OCI-LY1 (cell line): Measurements from ENCODE around the gene SFMBT2.

Source experiments
- H2AFZ ChIP-seq: fragments of 200-600 bp; sonication (generic), shearing (Covaris generic); 2 replicates; pipeline ENCODE4 v1.6.0; 2014; ENCODE audit warnings: antibody characterized with exemption, mild to moderate bottlenecking, low read length
- H3F3A ChIP-seq: fragments of 200-600 bp; sonication (generic), shearing (Covaris generic); 2 replicates; pipeline ENCODE4 v1.6.0; 2014; ENCODE audit warnings: mild to moderate bottlenecking, antibody characterized with exemption, low read length, moderate library complexity; ENCODE audit not compliant: insufficient read depth
- H3K27ac ChIP-seq: fragments of 200-600 bp; sonication (generic); 2 replicates; pipeline ENCODE4 v1.5.1; 2014; ENCODE audit warnings: low read length, mixed run types, mild to moderate bottlenecking, low read depth; ENCODE audit not compliant: poor library complexity, severe bottlenecking
- H3K27me3 ChIP-seq: fragments of 200-600 bp; sonication (generic); 2 replicates; pipeline ENCODE4 v1.6.0; 2014; ENCODE audit warnings: antibody characterized with exemption, mild to moderate bottlenecking, low read length, moderate library complexity; ENCODE audit not compliant: insufficient read depth
- H3K36me3 ChIP-seq: fragments of 200-600 bp; sonication (generic); 2 replicates; pipeline ENCODE4 v1.6.1; 2014; ENCODE audit warnings: mild to moderate bottlenecking, antibody characterized with exemption, low read length, moderate library complexity, mixed read lengths; ENCODE audit not compliant: insufficient read depth
- H3K4me1 ChIP-seq: fragments of 200-600 bp; sonication (generic); 2 replicates; pipeline ENCODE4 v1.5.1; 2014; ENCODE audit warnings: mild to moderate bottlenecking, low read length, moderate library complexity; ENCODE audit not compliant: insufficient read depth, severe bottlenecking
- H3K4me2 ChIP-seq: fragments of 200-600 bp; sonication (generic), shearing (Covaris generic); 2 replicates; pipeline ENCODE4 v1.6.1; 2014; ENCODE audit warnings: low read length
- H3K4me3 ChIP-seq: fragments of 200-600 bp; sonication (generic); 2 replicates; pipeline ENCODE4 v1.5.1; 2014; ENCODE audit warnings: low read length, low read depth, mild to moderate bottlenecking, mixed read lengths; ENCODE audit not compliant: poor library complexity, severe bottlenecking
- H3K79me2 ChIP-seq: fragments of 200-600 bp; shearing (Covaris generic); 2 replicates; pipeline ENCODE4 v1.6.1; 2016; ENCODE audit warnings: mixed run types, low read length, mixed read lengths; ENCODE audit not compliant: insufficient read depth
- H3K9ac ChIP-seq: fragments of 200-600 bp; sonication (generic), shearing (Covaris generic); 2 replicates; pipeline ENCODE4 v1.6.1; 2014; ENCODE audit warnings: mild to moderate bottlenecking, low read length, mixed read lengths
- H3K9me2 ChIP-seq: fragments of 200-600 bp; sonication (generic), shearing (Covaris generic); 2 replicates; pipeline ENCODE4 v1.6.1; 2014; ENCODE audit warnings: low read depth, mild to moderate bottlenecking, low read length, mixed read lengths
- H3K9me3 ChIP-seq: fragments of 200-600 bp; shearing (Covaris generic); 2 replicates; pipeline ENCODE4 v1.6.1; 2014; ENCODE audit warnings: low read length, mixed read lengths
- H4K20me1 ChIP-seq: fragments of 200-600 bp; sonication (generic), shearing (Covaris generic); 2 replicates; pipeline ENCODE4 v1.6.0; 2016; ENCODE audit warnings: mild to moderate bottlenecking, low read length; ENCODE audit not compliant: insufficient read depth
- CTCF ChIP-seq: fragments of 200-600 bp; sonication (generic), shearing (Covaris generic); IDR thresholded peaks from 2 replicates; pipeline ENCODE4 v1.5.1; 2017; ENCODE audit warnings: mild to moderate bottlenecking, antibody characterized with exemption, low read length, moderate library complexity, mixed read lengths
- EZH2 ChIP-seq: fragments of 200-600 bp; sonication (generic), shearing (Covaris generic); IDR thresholded peaks from 2 replicates; pipeline ENCODE4 v1.8.0; 2017; ENCODE audit warnings: borderline replicate concordance, mixed run types, mild to moderate bottlenecking, antibody characterized with exemption, low read length, moderate library complexity, mixed read lengths

SFMBT2 gene

DNA sequence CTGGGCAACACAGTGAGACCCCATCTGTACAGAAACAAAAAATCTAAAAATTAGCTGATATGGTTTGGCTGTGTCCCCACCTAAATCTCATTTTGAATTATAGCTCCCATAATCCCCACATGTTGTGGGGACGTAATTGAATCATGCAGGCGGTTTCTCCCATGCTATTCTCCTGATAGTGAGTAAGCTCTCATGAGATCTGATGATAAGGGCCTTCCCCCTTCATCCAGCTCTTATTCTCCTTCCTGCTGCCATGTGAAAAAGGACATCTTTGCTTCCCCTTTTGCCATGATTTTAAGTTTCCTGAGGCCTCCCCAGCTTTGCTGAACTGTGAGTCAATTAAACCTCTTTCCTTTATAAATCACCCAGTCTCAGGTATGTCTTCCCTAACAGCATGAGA is 136.5 kb downstream of the SFMBT2 start:
- H3K36me3 ChIP-seq, result peaks cover 21% of the 10 kb centered on the region
- no peaks in the 10 kb centered on the region for H3F3A ChIP-seq
- H3K27ac ChIP-seq, result no peak overlapping the region
- H2AFZ ChIP-seq, result no peak overlapping the region
- H3K4me3 ChIP-seq, result no peak overlapping the region
- no peaks in the 10 kb centered on the region for H3K27me3 ChIP-seq
- 0 out of 2 replicates have a peak, but pooled peaks cover 3% of the 10 kb centered on the region for H3K9me3 ChIP-seq
- H3K9me2 ChIP-seq, result no peaks in the 10 kb centered on the region
- TF ChIP-seq CTCF, result no peak
- no peak for TF ChIP-seq EZH2
- no peak overlapping the region for H3K9ac ChIP-seq
- H3K79me2 ChIP-seq, result no peaks in the 10 kb centered on the region
- H3K4me1 ChIP-seq, result no peaks in the 10 kb centered on the region
- H3K4me2 ChIP-seq, result no peak overlapping the region
- no peaks in the 10 kb centered on the region for H4K20me1 ChIP-seq

DNA sequence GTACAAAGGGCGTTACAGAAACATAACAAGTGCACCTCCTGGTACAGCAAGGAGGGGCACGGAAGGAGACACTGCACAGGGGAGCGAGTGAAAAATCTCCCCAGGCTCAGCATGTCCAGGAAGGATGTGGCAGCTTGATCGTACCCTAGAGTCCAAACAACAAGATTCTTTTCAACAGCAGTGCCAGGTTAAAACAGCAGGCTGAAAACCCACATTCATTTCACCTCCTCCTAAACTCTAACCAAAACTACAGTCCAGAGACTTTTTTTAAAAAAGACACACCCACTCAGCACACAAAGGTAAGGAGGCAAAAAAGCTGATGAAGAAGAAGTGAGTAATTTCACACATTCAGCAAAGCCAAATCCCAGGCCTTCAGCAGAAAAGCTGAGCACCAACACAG is 138.8 kb downstream of the SFMBT2 start:
- no peaks in the 10 kb centered on the region for H3K4me1 ChIP-seq
- no peaks in the 10 kb centered on the region for H3K79me2 ChIP-seq
- H3K27ac ChIP-seq, result no peak overlapping the region
- H3K9me2 ChIP-seq, result no peaks in the 10 kb centered on the region
- H3K9me3 ChIP-seq, result 0 out of 2 replicates have a peak, but pooled peaks cover 3% of the 10 kb centered on the region
- no peak overlapping the region for H2AFZ ChIP-seq
- H3K9ac ChIP-seq, result no peak overlapping the region
- H3K4me3 ChIP-seq, result no peak overlapping the region
- H3K27me3 ChIP-seq, result no peaks in the 10 kb centered on the region
- no peaks in the 10 kb centered on the region for H3F3A ChIP-seq
- no peaks in the 10 kb centered on the region for H4K20me1 ChIP-seq
- TF ChIP-seq EZH2, result no peak
- no peak for TF ChIP-seq CTCF
- H3K4me2 ChIP-seq, result no peak overlapping the region
- peaks cover 21% of the 10 kb centered on the region for H3K36me3 ChIP-seq

DNA sequence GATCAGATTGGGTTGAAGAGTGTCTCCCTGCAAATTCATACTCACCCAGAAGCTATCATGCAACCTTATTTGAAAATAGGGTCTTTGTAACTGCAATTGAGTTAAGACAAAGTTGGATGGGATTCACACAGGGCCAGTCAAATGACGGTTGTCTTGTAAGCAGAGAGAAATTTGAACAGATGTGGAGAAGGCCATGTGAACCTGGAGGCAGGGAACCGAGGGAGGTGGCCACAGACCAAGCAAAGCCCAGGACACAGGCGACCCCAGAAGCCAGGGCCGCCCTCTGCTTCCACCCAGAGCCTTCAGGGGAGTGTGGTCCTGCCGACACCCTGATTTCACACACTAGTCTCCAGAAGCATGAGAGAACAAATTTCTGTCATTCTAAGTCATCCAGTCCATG is 140.8 kb downstream of the SFMBT2 start:
- H3K4me1 ChIP-seq, result no peaks in the 10 kb centered on the region
- TF ChIP-seq EZH2, result no peak
- TF ChIP-seq CTCF, result no peak
- H3K4me3 ChIP-seq, result no peak overlapping the region
- H3K36me3 ChIP-seq, result peaks cover 12% of the 10 kb centered on the region
- H3F3A ChIP-seq, result no peaks in the 10 kb centered on the region
- H3K4me2 ChIP-seq, result no peak overlapping the region
- no peaks in the 10 kb centered on the region for H3K27me3 ChIP-seq
- H3K79me2 ChIP-seq, result no peaks in the 10 kb centered on the region
- H2AFZ ChIP-seq, result no peak overlapping the region
- H3K9me3 ChIP-seq, result 0 out of 2 replicates have a peak, but pooled peaks cover 3% of the 10 kb centered on the region
- no peak overlapping the region for H3K27ac ChIP-seq
- no peak overlapping the region for H3K9ac ChIP-seq
- no peaks in the 10 kb centered on the region for H3K9me2 ChIP-seq
- H4K20me1 ChIP-seq, result no peaks in the 10 kb centered on the region
